Measurements from ENCODE around the gene TRIM71. TPM values are rescaled to one million over a fixed set of nuclear protein-coding genes. Genes with fewer than 3 reads are reported as not detected.

Gene TRIM71
- total and polyA plus RNA-seq, 2 of the 13 experiments (the other 11 are each of a cell fraction or from before 2014, with no cell fraction given), result 21.7 to 76.9 TPM

- TF ChIP-seq ZNF839 (CRISPR knock-in tag; IDR thresholded peaks at IDR 0.05; ENCODE audit: borderline replicate concordance) (no peak), MAF1 (CRISPR knock-in tag; IDR thresholded peaks at IDR 0.05; ENCODE audit: borderline replicate concordance) (no peak), SRY (CRISPR knock-in tag; IDR thresholded peaks at IDR 0.05) (peak; percentile 89), ZC3H4 (CRISPR knock-in tag; IDR thresholded peaks at IDR 0.05; ENCODE audit: borderline replicate concordance) (0 out of 2 replicates have a peak, but pooled peaks have one; percentile 34), KAT2B (IDR thresholded peaks at IDR 0.05; ENCODE audit: borderline replicate concordance, low read depth, low read length) (no peak), ATF6 (CRISPR knock-in tag; conservative IDR thresholded peaks at IDR 0.05) (no peak), ZBTB49 (CRISPR knock-in tag; IDR thresholded peaks at IDR 0.05; ENCODE audit: borderline replicate concordance) (no peak), YEATS2 (CRISPR knock-in tag; IDR thresholded peaks at IDR 0.05; ENCODE audit: borderline replicate concordance) (no peak), ZNF770 (CRISPR knock-in tag; IDR thresholded peaks at IDR 0.05) (peak; percentile 34; the same call in 1 of the 2 replicates), ZNF589 (CRISPR knock-in tag; conservative IDR thresholded peaks at IDR 0.05) (peak; percentile 47; the same call in 1 of the 2 replicates), FOXO4 (CRISPR knock-in tag; conservative IDR thresholded peaks at IDR 0.05) (no peak), FOXK2 (IDR thresholded peaks at IDR 0.05) (no peak), THAP7 (CRISPR knock-in tag; IDR thresholded peaks at IDR 0.05) (peak; percentile 49; the same call in 1 of the 2 replicates), RBM39 (IDR thresholded peaks at IDR 0.05; ENCODE audit: low read depth, low read length, poor library complexity, severe bottlenecking) (peak; percentile 79), HDAC6 (IDR thresholded peaks at IDR 0.05; ENCODE audit: low read depth, low read length) (peak; percentile 72; the same call in 1 of the 2 replicates), E2F5 (CRISPR knock-in tag; conservative IDR thresholded peaks at IDR 0.05) (no peak)
Observed at GRCh38 chr3:32816439-32817256, 1.1 kb upstream of the TRIM71 start (continued).

Measured in HepG2 (cell line).